D721Med (cell line): ENCODE results near the gene MAP3K4.
A peak's percentile ranks its signal among the peaks of the same experiment; 100 is the strongest.

ENCODE experiments used
- DNase-seq: peaks from one replicate; pipeline ENCODE4 v3.0.0; 2011; ENCODE audit warnings: low spot score; ENCODE audit not compliant: insufficient read length
- FAIRE-seq: peaks from 2 replicates; lab custom pipeline; 2011; peaks lifted over from hg19 to GRCh38; lab: Jason Lieb, UNC
- TF ChIP-seq, protein P1 (sequence below): IDR thresholded peaks from 2 replicates; pipeline ENCODE4 v1.5.1; 2012; ENCODE audit warnings: mild to moderate bottlenecking, control low read depth; ENCODE audit not compliant: insufficient read depth; ENCODE audit errors: missing control alignments

MAP3K4 gene, protein sequence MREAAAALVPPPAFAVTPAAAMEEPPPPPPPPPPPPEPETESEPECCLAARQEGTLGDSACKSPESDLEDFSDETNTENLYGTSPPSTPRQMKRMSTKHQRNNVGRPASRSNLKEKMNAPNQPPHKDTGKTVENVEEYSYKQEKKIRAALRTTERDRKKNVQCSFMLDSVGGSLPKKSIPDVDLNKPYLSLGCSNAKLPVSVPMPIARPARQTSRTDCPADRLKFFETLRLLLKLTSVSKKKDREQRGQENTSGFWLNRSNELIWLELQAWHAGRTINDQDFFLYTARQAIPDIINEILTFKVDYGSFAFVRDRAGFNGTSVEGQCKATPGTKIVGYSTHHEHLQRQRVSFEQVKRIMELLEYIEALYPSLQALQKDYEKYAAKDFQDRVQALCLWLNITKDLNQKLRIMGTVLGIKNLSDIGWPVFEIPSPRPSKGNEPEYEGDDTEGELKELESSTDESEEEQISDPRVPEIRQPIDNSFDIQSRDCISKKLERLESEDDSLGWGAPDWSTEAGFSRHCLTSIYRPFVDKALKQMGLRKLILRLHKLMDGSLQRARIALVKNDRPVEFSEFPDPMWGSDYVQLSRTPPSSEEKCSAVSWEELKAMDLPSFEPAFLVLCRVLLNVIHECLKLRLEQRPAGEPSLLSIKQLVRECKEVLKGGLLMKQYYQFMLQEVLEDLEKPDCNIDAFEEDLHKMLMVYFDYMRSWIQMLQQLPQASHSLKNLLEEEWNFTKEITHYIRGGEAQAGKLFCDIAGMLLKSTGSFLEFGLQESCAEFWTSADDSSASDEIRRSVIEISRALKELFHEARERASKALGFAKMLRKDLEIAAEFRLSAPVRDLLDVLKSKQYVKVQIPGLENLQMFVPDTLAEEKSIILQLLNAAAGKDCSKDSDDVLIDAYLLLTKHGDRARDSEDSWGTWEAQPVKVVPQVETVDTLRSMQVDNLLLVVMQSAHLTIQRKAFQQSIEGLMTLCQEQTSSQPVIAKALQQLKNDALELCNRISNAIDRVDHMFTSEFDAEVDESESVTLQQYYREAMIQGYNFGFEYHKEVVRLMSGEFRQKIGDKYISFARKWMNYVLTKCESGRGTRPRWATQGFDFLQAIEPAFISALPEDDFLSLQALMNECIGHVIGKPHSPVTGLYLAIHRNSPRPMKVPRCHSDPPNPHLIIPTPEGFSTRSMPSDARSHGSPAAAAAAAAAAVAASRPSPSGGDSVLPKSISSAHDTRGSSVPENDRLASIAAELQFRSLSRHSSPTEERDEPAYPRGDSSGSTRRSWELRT (N-terminal part only)

DNA sequence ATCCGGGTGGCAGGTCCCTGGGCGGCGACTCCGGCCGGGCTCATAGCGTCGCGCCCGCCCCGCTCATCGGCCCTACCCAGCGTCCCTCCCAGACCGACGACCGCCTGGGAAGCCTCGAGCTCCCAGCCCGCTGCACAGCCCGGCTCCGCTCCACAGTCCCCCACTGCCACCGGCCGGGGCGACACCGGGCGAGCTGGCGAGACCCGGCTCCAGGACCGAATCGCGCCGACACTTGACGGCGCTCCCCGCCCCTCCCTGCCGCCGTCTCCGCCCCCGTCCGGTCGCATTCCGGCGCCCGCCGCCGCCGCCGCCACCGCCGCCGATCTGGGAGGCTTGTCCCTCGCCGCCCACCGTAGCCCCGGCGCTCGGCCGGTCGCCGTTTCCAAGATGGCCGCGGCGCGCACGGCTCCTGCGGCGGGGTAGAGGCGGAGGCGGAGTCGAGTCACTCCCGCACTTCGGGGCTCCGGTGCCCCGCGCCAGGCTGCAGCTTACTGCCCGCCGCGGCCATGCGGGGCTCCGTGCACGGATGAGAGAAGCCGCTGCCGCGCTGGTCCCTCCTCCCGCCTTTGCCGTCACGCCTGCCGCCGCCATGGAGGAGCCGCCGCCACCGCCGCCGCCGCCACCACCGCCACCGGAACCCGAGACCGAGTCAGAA is at the start of gene MAP3K4:
MAP3K4 (plus strand) TSS at position 364 of the 655 bp plus-strand sequence; CDS start at position 527, 163 bp downstream.
- TF ChIP-seq, protein P1, sequence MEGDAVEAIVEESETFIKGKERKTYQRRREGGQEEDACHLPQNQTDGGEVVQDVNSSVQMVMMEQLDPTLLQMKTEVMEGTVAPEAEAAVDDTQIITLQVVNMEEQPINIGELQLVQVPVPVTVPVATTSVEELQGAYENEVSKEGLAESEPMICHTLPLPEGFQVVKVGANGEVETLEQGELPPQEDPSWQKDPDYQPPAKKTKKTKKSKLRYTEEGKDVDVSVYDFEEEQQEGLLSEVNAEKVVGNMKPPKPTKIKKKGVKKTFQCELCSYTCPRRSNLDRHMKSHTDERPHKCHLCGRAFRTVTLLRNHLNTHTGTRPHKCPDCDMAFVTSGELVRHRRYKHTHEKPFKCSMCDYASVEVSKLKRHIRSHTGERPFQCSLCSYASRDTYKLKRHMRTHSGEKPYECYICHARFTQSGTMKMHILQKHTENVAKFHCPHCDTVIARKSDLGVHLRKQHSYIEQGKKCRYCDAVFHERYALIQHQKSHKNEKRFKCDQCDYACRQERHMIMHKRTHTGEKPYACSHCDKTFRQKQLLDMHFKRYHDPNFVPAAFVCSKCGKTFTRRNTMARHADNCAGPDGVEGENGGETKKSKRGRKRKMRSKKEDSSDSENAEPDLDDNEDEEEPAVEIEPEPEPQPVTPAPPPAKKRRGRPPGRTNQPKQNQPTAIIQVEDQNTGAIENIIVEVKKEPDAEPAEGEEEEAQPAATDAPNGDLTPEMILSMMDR = no peak
- FAIRE-seq = no peak
- DNase-seq = peak; percentile 45

DNA sequence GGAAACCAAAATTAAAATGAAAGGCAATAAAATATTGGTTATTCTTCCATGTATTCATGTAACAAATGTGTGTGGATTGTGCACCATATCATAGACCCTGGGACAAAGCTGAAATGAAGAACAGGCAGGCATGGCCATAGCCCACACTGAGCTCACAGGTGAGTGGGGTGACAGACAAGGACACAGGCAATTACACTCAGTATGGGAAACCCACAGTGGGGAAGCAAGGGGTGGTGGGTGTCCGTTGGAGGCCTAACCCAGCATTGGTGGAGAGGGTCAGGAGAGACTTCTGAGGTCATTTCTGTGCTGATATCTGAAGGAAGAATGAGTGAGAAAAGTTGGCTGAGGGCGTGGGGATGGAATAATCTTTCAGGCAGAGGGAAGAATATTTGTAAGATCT is 47.6 kb upstream of the MAP3K4 start:
- TF ChIP-seq, protein P1 = no peak
- DNase-seq (no peak), FAIRE-seq (no peak)

DNA sequence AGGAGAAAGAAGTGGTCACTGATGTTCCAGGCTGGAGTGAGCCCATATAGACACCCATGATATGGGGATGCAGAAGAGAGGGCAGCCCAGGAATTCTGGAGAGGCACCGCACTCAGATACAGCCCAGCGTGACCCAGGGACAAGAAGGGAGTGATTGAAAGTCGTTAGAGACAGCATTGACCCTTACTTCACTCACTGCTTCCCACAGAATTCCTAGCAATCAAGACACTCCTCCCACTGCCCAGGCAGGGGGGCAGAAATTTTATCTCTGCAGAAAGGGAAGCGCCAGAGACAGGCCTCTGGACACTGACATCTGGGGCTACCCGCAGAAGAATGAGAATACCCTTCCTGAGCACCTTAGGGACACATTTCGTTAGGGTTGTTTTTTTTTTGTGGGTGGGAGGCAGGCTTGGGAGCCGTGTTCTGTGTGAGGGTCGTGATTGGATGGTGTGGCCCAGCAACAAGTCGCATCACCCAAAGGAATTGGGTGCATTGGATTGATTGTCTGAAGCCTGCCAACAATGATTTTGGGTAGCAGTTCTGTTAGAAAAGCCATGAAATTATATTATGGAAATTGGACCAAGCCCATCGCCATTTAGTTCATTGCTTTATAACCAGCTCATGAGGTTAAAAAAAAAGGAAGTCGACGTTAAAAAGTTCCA is 45.9 kb upstream of the MAP3K4 start:
- DNase-seq (no peak), FAIRE-seq (no peak)
- TF ChIP-seq, protein P1 = no peak

DNA sequence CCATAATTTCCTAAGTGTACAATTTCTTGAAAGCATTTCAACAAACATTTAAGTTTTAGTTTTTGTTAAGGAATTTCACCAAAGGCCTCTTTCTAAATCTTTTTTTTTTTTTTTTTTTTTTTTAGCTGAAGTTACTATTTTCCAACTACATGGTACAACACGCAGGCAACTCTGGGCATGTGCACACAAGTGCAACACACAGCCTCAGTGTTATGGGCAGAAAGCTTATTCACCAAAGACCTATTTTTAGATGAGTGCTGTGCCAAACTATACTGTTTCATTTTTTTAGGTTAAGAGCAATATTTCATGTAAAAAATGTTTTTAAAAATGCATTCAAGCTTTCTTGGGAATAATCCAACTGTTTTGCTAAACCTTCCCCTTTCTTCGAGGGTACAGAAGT is 42.0 kb upstream of the MAP3K4 start:
- DNase-seq (no peak), FAIRE-seq (no peak)
- TF ChIP-seq, protein P1 = no peak

DNA sequence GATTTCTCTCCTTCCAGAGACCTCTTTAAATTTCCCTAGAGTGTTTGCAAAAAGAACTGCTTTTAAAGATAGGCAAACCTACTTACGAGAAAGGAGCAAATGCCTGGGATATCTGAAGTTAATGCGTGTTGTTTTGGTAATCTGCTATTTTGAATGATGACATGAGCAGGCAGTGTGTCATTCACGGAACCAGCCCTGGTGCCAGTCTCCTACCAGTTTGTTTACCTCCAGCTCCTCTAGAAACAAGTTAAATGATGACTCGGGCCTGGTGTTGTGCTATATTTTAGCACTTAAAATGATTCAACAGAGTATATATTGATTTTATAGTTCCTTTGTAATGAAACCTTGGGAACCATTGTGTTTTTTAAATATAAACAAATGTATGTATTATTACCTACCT is 41.1 kb upstream of the MAP3K4 start:
- DNase-seq (no peak), FAIRE-seq (no peak)
- TF ChIP-seq, protein P1 = no peak
